ENCODE measurements around the gene IL6ST. TPM values are rescaled to one million over a fixed set of nuclear protein-coding genes. Genes with fewer than 3 reads are reported as not detected.
"Not testable (repeated sequence)": the region's sequence is repeated elsewhere in the genome, so short reads cannot be mapped to it uniquely, and the experiment has no call there.

IL6ST gene
- total RNA-seq, 1 donor from 2014 or later, result 433 TPM

- DNase-seq (ENCODE audit: low spot score), result no peak
Observed at GRCh38 chr5:56006094-56006493, 11.3 kb upstream of the IL6ST start.

GRCh38 chr5:56004874-56005273, 10.1 kb upstream of the IL6ST start:
- no peak for DNase-seq (ENCODE audit: low spot score)

- DNase-seq (ENCODE audit: low spot score), result no peak
Observed at GRCh38 chr5:56003679-56004078, 8.9 kb upstream of the IL6ST start.

- no peak for DNase-seq (ENCODE audit: low spot score)
Observed at GRCh38 chr5:56003179-56003578, 8.4 kb upstream of the IL6ST start.

GRCh38 chr5:56002303-56002702, 7.5 kb upstream of the IL6ST start:
- no peak for DNase-seq (ENCODE audit: low spot score)

- not testable (repeated sequence) for DNase-seq (ENCODE audit: low spot score)
Observed at GRCh38 chr5:56000221-56000620, 5.5 kb upstream of the IL6ST start.

DNA sequence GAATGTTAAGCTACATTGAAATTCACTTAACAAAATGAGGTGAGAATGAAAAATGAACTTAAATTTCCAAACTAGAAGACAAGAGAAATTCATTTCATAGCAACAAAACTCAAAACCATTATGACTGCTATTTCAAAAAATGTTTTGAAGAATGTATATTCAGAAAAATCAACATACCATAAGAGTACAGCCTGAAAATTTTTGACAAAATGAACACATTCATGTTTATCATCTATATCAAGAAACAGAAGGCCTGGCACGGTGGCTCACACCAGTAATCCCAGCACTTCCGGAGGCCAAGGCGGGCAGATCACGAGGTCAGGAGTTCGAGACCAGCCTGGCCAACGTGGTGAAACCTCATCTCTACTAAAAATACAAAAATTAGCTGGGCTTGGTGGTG, 4.2 kb upstream of the IL6ST start:
- DNase-seq (ENCODE audit: low spot score), result no peak

GRCh38 chr5:55997742-55998351, 3.1 kb upstream of the IL6ST start:
- no peak for DNase-seq (ENCODE audit: low spot score)

DNA sequence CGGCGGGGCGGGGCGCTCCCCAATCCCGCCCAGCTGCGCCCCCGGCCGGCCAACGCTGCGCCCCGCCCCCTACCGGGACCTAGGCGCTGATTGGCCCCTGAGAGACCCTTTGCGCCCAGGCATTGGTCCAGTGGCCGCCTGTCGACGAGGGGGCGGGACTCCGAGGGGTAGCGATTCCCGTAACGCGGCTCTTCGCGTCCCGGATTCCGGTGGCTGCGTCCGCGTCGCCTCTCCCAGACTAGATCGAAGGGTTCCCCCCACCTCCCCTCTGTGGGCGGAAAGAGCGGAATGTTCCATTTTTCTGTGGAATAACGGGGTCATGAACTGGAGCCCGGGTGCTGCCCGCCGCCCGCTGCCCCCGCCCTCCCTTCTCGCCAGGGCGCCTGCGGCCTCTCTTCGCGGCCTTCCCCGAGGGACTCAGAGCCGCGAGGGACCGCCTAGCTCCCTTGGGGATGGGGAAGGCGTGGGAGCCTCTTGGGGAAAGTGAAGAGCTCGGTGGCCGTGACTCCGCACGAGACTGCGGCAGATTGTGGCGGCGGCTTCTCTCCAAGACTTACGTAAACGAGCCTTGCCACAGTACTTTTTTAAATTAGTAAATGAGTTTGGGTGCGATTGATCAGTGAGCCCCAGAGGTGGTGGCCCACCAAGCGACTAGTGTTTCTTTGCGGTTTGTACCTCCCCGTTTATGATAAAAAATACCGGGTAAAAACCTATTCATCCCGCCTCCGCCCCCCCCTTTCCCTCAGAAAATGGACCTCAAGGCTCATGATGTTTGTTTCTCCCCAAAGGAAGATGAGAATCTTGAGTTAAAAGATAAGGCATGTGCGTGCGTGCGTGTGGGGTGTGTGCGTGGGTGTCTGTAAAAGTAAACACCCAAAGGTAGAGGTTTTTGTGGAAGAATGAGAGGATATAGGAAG, 493 bp upstream of the IL6ST start:
- DNase-seq (ENCODE audit: low spot score), result peak; percentile 99

GRCh38 chr5:55993731-55994494, 850 bp downstream of the IL6ST start:
- DNase-seq (ENCODE audit: low spot score), result no peak

DNA sequence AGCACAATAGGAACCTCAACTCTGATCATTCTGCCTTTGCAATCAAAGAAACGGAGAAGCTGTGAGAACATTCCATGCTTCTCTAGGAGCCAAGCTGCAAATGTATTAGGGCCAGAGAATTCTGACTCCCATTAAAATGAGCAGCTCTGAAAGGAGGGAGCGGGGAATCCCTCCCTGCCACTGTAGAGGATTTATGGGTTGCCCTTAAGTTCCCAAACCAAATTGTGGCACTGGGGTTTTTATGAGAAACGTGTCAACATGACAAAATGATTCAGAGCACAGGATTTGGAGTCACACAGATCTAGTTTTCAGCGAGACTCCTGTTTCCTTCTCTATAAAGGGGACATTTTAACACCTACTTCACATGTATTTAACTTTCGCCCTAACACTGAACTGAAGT, 1.8 kb downstream of the IL6ST start:
- DNase-seq (ENCODE audit: low spot score), result no peak

GRCh38 chr5:55991768-55992486, 2.8 kb downstream of the IL6ST start:
- no peak for DNase-seq (ENCODE audit: low spot score)

- DNase-seq (ENCODE audit: low spot score), result not testable (repeated sequence)
Observed at GRCh38 chr5:55990895-55991294, 3.9 kb downstream of the IL6ST start.

DNA sequence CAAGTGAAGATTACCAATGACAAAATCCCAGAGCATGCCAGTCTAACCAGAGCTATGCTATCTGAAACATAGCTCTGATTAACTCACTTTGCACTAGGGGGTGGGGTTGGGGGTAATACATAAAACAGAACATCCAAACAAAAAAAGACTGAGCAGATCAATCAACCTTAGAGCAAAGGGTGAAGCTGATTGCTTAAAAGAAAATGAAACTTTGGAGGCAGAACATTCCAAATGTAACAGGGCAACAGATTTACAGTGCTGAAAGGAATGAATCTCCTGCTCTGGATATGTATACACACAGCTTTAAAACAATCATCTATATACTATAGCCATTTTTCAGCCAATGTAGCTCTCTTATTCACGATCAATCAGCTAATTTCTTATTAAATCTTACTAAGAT, 4.9 kb downstream of the IL6ST start:
- DNase-seq (ENCODE audit: low spot score), result no peak

- no peak for DNase-seq (ENCODE audit: low spot score)
Observed at GRCh38 chr5:55988979-55989638, 5.7 kb downstream of the IL6ST start.

GRCh38 chr5:55988428-55988827, 6.3 kb downstream of the IL6ST start:
- not testable (repeated sequence) for DNase-seq (ENCODE audit: low spot score)

DNA sequence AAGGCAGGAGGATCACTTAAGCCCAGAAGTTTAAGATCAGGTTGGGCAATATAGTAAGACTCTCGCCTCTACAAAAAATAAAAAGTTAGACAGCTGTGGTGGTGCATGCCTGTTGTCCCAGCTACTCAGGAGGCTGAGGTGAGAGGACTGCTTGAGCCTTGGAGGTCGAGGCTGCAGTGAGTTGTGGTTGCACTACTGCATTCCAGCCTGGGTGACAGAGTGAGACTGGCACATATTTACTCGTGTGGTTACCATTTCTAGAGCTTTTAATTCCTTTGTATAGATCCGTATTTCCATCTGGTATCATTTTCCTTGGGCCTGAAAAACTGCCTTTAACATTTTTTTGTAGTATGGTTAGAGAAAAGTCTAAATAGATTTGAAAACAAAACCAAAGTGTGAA, 7.8 kb downstream of the IL6ST start:
- DNase-seq (ENCODE audit: low spot score), result no peak

- no peak for DNase-seq (ENCODE audit: low spot score)
Observed at GRCh38 chr5:55985181-55985580, 9.6 kb downstream of the IL6ST start.

DNA sequence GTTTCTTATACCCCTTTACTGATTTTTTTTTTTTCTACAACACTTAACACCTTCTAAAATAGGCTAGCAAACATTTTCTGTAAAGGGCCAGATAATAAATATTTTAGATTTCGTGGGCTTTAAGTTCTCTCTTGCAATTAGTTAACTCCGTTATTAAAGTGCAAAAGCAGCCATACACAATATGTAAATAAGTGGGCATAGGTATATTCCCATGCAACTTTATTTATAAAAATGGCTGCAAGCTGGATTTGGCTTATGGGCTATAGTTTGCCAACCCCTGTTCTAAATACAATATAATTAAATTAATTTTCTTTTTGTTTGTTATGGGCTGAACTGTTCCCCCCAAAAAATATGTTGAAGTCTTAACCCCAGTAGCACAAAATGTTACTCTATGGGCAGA, 10.8 kb downstream of the IL6ST start:
- DNase-seq (ENCODE audit: low spot score), result no peak

- no peak for DNase-seq (ENCODE audit: low spot score)
Observed at GRCh38 chr5:55982957-55983381, 11.8 kb downstream of the IL6ST start.

DNA sequence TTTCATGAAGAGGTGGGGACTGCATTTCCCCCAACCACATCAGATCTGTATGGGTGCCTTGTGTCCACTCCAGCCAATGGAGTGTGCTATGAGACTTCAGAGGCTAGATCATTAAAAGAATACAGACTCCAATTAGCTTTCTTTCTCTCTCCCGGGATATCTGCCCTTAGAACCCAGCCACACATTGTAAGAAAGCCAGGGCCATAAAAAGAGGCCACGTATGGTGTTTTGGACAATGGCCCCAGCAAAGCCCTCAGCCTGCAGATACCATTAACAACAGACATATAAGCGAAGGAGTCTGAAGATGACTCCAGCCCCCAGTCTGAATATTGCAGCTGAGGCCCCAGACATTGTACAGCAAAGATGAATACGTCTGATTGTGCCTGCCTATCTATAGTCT, 21.5 kb downstream of the IL6ST start:
- no peak for DNase-seq (ENCODE audit: low spot score)

All from mesenteric fat pad (tissue), 1 donor.